ENCODE results near the gene TTC17.

DNA sequence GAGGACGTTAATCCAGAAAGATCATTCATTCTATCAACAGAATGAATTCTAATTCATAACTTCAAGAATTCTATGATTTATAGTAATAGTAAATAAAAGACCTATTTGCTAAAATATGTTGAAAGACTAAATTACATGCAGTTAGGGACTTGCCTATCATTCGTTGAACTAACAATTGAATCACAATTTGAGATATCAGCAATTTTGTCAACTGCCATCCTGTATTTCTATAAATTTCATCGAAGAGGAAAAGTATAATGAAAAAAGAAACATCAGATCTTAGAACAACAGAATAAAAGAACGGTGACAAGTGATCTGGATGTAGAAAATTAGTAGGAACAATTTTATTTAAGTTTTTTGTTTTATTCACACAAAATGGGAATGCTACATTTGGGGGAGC, 4.4 kb upstream of the TTC17 start:
- TF ChIP-seq GATA3 (IDR thresholded peaks at IDR 0.05; ENCODE audit: low read depth, low read length) (no peak), GATA2 (IDR thresholded peaks at IDR 0.05; ENCODE audit: low read depth, low read length) (no peak)

Data from SH-SY5Y (cell line).